GM19193 (cell line): Measurements from ENCODE around the gene TCF7L2.

ENCODE experiments used
- POLR2A ChIP-seq: IDR thresholded peaks from 4 replicates; pipeline ENCODE4 v1.6.1; 2011; ENCODE audit not compliant: insufficient read depth, insufficient read length; ENCODE audit errors: extremely low read depth

Gene TCF7L2

DNA sequence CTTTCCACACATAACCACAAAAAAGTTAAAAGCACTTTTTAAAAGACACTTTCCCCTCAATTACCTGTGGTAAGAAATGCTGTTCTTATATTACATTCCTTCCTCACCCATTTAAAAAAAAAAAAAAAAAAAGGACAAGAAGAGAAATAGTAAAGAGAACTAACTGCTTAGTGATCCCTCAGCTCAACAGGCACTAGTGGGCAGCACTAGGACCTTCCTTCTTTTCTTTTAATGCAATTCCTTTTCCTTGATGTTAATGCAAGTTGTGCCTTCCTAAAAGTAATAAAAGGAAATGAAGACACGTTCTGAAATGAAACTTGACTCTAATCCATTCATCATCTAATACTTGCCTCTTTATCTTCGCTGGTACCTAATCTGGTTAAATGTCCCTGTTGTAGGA, 189.7 kb downstream of the TCF7L2 start:
- no peak for TF ChIP-seq POLR2A

GRCh38 chr10:113140143-113141011, 190.3 kb downstream of the TCF7L2 start:
- TF ChIP-seq POLR2A: no peak

GRCh38 chr10:113142601-113143362, 192.7 kb downstream of the TCF7L2 start:
- TF ChIP-seq POLR2A: no peak

- no peak for TF ChIP-seq POLR2A
Observed at GRCh38 chr10:113144576-113144975, 194.5 kb downstream of the TCF7L2 start.

DNA sequence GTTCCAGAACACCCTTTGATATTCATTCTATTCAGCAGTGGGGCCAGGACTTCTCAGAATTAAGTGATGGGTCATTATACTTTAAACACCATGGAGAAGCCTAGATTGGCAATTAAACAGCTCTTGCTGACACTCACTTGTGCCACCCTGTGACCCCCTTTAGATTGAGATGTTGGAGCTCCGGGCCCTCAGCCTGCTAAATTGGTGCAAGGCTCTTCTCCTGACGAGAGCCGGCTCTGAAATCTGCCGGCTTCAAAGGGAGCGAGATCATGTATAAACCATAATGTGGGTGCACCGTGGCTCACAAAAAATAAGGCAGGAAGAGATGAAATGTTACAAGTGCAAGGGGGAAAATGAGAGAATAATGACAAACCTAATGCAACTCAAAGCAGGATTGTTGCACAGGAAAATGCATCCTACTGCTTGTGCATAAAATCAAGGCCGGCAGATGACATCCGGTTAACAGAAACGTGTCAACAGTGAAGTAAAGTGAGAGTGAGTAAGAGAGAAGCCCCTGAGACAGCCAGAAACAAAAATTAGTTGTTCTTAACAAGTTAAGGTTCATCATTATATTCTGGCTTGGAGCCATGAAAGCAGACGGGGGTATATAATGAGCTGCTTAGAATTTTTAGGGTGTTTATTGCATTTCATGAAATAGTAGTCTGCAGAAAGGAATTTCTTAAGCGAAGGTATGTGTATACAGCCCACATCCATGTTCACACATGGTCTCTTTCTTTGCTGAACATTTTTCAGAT, 198.2 kb downstream of the TCF7L2 start:
- TF ChIP-seq POLR2A: no peak

- no peak for TF ChIP-seq POLR2A
Observed at GRCh38 chr10:113148901-113149300, 198.9 kb downstream of the TCF7L2 start.

- TF ChIP-seq POLR2A: no peak
Observed at GRCh38 chr10:113149626-113150025, 199.6 kb downstream of the TCF7L2 start.

DNA sequence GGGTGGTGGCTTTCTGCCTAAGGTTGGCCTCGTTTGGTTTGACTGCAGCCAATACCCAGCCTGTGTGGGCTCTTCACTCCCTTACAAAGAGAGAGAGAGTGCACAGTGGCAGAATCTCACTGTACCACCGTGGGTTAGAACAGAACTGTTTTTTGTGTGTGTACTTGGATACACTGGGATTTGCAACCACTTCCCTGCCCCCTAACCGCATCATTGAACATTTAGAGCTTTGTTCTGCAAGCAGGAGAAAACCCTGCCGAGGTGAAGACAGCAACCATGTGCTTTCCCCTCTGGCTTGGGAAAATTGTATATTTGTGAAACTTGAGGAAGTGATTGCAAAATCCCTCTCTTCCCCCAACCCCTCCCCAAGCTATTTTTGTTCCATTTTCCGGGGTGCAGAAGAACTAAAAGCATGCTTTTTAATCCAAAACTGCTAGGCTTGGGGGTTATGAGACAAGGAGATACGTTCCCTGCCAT, 201.2 kb downstream of the TCF7L2 start:
- no peak for TF ChIP-seq POLR2A

- TF ChIP-seq POLR2A: no peak
Observed at GRCh38 chr10:113153493-113154102, 203.6 kb downstream of the TCF7L2 start.

DNA sequence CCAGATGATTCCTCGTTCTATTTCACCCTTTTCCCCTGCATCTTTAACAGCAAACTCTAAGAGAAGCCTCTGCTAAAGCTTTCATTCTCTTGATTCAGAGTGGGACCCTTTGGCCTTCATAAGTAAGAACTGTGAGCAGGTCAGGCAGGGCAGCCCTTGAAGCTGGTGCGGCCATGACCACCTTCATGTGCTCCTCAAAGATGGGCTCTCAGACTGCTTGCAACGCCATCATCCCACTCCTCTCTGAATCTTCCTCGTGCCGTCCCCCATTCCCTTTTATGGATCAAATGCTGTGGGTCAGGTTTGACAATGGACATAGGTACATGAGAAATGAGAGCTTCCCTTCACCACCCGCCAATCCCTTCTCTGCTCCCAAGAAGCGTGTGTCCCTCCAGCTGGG, 207.4 kb downstream of the TCF7L2 start:
- TF ChIP-seq POLR2A: no peak

GRCh38 chr10:113158183-113158582, 208.1 kb downstream of the TCF7L2 start:
- TF ChIP-seq POLR2A: no peak

GRCh38 chr10:113159563-113159962, 209.5 kb downstream of the TCF7L2 start:
- no peak for TF ChIP-seq POLR2A

GRCh38 chr10:113160641-113161040, 210.6 kb downstream of the TCF7L2 start:
- TF ChIP-seq POLR2A: no peak

DNA sequence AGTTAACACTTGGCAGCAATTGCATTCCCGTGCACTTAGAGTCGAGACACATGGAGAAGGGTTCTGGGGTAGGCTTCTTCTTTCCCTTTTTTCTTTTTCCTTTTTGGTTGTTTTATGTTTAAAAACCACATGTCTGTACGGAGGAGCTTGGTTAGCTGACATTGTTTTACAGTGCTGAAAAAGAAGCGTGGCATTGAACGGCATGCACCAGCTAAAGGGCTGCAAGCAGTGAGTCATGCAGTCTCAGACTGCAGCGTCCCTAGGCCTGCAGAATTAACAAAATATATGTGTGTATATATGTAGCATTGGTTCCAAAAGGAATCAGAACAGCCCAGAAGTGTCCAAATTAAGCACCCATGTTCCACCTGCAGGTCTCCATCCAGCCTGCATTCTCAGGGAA, 211.0 kb downstream of the TCF7L2 start:
- TF ChIP-seq POLR2A: no peak

DNA sequence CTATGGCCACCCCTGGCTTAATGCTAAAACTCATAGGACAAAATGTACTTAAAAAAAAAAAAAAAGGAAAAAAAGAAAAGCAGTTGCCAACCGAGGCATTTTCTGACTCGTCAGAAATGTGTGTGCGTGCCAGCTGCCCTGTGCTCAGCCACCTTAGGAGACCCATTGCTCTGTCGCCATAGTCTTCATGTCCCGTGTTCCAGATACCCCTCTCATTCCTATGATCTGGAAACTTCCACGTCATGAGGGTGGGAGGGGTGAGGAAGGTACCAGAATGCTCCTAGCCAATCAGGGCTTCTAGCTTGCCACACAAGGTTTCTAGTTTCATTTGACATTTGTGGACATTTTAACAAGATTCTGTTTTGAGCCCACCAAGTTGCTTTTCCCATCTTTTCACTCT, 212.9 kb downstream of the TCF7L2 start:
- no peak for TF ChIP-seq POLR2A
